Non-pigmented ciliary epithelial cell (primary cell): ENCODE results near the gene RAB29.
"Not testable (repeated sequence)": the region's sequence is repeated elsewhere in the genome, so short reads cannot be mapped to it uniquely, and the experiment has no call there.

ENCODE experiments used
- DNase-seq: peaks from one replicate; pipeline ENCODE4 v3.0.0-alpha.2; 2010; ENCODE audit warnings: low read depth

Gene RAB29, protein sequence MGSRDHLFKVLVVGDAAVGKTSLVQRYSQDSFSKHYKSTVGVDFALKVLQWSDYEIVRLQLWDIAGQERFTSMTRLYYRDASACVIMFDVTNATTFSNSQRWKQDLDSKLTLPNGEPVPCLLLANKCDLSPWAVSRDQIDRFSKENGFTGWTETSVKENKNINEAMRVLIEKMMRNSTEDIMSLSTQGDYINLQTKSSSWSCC

DNA sequence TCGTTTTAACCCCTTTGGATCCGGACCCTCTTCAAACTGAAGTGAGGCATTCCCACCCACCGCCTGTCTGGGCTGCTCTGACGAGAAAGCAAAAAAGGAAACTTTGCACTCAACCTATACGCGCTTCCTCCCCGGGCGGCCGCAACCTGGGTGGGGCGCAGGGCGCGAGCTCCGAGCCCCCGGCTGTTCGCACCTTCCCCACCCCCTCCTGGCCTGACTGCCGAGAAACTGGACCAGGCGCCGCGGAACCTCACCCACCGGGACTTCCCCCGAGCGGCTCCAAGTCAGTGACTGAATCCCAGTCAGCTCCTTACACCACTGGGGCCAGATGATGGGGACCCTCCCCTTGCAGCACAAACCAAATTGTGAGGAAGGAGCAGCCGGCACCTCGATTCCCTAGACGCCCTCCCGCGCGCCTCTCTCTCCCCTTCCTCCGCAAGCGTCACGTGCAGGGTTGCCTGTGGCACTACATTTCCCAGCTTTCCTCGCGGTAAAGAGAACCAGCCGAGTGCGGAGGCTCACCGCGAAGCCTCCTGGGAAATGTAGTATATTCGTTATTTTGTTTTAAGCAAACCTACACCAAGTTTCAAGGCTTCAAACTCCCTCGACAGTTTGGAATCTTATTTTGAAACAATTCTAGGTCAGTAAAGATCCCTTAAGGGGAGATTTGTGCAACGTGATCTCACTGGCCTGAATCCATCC is at the start of gene RAB29:
Gene RAB29, minus strand, starts transcription at position 468 of the 702 bp plus-strand sequence. CDS start 526 bp downstream, outside the sequence.
- no peak for DNase-seq

GRCh38 chr1:205824180-205824579 is 48.9 kb upstream of the RAB29 start:
- no peak for DNase-seq

DNA sequence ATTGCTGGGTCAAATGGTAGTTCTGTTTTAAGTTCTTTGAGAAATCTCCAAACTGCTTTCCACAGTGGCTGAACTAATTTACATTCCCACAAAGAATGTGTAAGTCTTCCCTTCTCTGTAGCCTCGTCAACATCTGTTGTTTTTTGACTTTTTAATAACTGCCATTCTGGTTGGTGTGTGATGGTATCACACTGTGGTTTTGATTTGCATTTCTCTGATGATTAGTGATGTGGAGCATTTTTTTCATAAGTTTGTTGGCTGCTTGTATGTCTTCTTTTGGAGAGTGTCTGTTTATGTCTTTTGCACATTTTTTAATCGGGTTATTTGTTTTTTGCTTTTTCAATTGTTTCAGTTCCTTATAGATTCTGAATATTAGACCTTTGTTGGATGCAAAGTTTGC is 48.0 kb upstream of the RAB29 start:
- not testable (repeated sequence) for DNase-seq

GRCh38 chr1:205822397-205822796 is 47.1 kb upstream of the RAB29 start:
- no peak for DNase-seq

GRCh38 chr1:205817988-205818387 is 42.7 kb upstream of the RAB29 start:
- DNase-seq, result no peak

DNA sequence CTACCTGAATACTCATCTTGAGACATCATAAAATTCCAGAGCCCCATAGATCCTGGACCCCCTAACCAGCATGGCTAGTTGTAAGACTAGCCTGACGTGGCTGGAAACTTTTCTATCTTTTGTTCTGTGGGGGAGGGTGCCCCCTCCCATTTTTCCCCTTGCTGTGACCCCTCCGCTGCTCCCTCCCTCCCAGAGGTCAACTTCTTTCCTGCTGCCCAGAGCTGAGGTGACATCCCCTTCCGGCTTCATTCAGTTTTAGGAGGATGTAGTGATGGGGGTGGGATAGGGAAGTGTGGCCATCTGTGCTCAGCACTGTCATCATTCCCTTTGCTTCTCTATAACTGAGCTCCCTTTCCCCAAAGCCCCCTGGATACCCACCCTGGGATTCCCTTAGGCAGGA is 42.1 kb upstream of the RAB29 start:
- DNase-seq, result no peak

DNA sequence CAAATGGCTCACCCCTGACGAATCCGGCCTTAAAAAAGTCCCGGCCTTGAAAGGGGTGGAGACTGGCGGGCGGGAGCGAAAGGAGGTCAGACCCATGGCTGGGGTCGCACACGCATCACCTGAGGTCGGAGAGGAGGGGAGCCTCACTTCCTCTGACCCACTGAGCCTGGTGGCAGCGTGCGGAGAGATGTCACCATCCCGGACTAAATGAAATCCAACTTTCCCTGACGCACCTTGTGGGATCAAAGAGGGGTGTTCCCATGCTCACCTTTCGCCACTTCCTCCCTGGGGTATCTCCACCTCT is 38.4 kb upstream of the RAB29 start:
- DNase-seq, result no peak

DNA sequence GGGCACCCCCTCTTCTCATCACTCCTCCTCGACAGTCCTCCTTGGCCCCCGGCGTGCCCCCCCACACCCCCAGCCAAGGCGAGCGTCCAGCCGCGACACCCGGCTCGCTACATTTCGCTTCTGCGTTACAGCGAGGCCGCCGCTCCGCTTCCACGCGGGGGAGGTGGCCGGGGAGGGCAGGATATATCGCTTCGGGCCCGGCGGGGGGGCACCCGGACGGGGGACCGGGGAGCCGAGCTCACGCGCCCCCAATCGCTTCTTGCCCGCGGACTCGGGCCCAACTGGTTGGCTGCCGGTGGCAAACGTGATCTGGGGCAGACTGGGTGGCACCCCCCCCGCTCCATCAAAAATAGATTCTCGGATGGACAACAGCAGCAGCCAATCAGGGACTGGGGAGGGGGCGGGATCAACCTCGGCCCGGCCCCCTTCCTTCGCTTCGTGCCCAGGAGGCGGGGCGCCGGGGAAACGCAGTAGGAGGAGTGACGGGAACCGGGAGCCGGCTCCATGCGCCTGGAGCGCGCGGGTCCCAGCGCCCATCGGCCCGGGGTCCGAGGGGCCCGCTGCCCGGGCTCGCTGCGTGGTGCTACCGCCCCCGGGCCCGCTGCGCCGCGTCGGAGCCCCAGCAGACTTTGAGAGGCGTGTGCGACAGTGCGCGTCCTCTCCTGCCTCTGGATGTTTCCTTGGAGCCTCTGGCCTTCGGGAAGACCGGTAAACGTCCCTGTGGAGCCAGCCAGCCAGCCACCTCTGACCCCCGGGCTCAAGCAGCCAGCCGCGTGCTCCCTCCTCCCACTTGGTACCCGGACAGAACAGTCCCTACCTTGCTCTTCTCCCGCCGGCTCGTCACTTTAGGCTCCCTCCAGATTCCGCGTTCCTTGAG is 37.8 kb upstream of the RAB29 start, which contains the start of gene SLC41A1:
Gene SLC41A1, minus strand, starts transcription at position 321 of the 877 bp plus-strand sequence. CDS start 2,757 bp downstream, outside the sequence.
- peak; percentile 38 for DNase-seq

DNA sequence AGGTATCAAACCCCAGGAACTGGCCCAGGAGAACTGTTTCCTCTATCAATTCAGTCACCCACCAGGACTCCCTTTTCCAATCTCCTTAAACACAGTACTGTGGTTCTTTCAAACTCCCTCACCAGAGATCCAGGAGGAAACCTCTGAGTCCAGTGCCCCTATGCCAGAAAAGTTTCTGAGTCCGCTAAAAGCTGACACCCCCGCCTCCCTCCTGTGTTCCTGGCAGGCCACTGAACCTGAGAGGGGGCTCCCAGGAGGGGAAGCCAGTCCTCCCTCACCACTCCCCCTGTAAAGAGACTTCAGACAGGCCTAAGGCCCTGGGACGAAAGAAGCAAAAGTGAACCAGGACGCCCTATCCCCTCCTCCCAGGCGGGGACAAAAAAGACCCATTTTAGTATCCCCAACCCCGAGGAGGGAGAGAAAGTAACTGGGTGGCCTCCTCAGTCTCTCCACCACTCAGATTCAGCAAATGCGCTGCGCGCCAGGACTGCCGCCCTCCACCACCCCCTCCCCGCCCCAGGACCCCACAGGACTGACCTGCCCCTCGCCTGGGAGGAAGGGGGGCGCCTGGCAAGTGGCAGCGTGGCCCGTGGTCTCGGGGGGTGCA is 37.1 kb upstream of the RAB29 start:
- no peak for DNase-seq

DNA sequence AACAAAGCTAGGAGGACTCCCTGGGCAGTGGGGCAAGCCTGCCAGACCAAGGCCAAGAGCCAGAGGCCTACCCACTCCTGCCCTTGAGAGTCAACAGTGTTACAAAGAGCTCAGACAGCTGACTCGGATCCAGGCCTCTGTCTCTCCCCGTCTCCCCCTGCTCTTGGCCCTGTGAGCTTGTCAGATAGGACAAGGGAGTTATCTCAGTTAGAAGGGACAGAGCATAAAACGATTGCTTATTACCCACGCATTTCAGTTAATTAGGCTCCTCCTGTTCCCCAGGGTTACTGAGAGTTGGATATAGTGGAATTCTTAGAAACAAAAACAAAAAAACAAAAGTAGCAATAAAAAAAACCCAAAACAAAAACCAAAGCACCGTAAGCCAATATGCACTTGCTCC is 36.4 kb upstream of the RAB29 start:
- DNase-seq, result no peak

GRCh38 chr1:205810448-205811157 is 35.3 kb upstream of the RAB29 start:
- DNase-seq, result no peak

- DNase-seq, result no peak
Observed at GRCh38 chr1:205809942-205810345, 34.7 kb upstream of the RAB29 start.

DNA sequence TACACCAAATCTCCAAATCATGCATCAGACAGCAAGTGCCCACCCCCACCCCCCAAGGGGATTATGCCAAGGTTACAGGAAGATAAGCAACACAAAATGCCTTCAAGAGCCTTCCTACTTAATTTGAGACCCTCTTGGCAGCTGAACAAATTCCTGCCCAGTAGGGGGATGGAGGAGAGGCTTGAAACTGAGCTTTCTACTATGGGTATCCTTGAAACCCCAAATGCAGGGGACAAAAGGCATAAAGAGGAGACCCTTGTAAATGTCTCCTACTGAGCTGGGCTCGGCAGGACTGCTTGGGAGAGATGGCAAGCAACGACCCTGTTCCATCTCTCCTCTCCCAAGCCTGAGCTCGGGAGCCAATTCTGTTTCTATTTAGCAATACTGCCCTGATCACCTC is 34.2 kb upstream of the RAB29 start:
- DNase-seq, result no peak

DNA sequence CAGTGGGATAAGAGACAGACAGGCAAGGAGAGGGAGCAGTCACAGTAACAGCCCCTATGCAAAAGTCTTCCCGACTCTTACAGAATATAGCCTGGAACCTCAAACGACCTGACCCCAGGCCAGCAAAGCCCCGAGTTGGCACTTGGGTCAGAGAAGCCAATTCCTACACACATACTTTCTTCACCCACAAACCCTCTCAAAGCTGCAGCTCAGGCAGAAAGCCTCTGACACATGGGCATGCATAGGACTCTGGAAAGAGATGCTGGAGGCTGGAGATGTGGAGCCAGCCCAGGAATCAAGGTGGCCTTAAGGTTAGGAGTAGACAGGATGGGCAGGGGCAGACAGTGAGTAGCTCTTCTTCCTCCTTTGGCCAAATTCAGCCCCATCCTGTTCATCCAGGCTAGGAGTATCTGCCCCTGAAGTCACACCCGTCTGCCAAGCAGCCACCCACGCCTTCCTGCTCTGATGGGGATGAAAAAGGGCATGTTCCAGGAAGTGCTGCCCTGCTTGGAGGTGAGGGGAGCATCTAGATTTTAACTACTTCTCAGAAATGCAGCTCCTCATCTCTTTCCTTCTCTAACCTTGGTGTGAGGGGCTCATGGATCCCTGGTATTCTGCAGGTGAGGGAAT is 29.9 kb upstream of the RAB29 start:
- no peak for DNase-seq

GRCh38 chr1:205804605-205805004 is 29.3 kb upstream of the RAB29 start:
- DNase-seq, result no peak

DNA sequence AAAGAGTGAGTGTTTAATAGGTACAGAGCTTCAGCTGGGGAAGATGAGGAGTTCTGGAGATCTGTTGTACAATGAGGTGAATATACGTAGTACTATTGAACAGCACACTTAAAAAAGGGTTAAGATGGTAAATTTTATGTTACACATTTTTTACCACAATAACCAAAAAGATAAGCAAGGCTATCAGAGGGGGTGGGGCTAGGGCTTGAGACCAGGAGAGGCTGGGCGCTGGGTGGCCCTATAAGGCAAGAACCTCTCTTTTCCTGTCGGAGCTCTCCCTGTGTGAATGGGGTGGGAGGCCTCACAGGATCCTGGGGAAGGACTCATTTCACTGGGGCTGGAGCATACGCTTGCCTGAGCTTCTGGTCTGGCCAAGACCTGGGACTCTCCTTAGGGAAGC is 28.7 kb upstream of the RAB29 start:
- no peak for DNase-seq

DNA sequence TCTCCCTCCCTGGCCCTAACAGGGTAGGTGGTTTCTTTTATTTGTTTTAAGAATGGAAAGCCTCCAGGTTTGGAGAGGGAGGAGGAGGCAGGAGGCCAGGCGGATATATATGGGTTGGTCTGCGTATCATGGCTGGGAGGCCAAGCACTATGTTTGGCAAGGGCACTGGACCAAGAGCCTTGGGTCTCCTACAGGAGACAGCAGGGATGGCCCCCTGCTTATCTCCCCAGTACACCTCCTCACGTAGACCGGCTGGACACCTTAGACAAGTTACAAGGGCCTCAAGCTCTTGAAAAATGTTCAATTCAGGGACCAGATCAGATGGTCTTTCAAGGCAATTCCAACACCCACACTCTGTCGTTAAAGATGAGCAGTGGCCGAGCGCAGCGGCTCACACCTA is 26.8 kb upstream of the RAB29 start:
- DNase-seq, result no peak

DNA sequence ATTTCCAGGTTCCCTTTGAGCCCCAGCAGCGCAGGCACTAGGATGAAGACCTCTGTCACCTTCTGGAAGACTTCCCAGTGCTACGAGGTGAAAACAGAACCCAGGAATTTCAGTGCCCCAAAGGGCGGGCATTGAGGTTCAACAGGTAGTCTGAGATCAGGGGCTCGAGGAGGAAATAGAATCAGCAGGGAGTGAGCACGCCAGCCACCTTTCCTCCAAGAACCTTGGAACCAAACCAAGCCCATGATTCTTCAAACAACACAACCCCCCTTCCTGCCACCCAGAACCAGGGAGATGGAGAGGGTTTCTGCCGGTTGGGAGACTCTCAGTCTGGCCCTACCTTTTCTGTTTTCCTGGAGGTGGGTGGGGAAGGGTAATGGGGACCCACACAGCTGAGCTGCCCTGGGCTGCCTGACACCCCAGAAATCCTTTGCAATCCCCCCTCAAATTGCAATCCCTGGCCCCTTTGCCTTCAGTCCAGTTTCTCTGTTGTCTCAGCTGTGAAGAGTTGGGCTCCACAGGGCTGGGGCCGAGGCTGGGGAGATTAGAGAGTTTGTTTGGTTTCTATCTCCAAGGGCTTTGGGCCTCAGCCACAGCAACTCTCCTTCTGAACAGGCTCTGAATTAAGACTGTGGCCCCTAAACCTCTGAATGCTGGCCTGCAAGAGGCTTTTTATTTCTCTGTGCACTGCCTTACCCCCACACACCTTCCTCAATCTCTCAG is 25.9 kb upstream of the RAB29 start:
- DNase-seq, result no peak

GRCh38 chr1:205800427-205800826 is 25.1 kb upstream of the RAB29 start:
- no peak for DNase-seq

GRCh38 chr1:205798577-205798976 is 23.3 kb upstream of the RAB29 start:
- DNase-seq, result no peak

DNA sequence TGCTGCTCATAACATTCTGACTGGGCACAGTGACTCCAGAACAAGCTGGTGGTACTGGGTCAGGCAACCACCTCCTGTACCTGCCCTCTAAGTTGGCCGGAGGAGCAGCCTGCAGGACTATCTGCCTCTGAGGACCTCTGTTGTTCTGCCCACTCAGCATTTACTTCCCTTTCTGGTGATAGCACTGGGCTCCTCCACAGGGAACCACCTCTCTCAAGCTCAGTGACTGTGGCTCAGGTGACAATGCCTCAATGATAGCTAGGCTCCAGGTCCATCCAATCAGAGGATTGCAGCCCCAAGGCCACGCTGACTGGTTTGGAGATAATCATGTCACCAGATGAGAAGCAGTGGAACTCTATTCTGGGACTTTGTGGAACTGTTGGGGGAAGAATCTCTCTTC is 21.9 kb upstream of the RAB29 start:
- DNase-seq, result no peak
